ENCODE data around the gene TYW3. TPM values are rescaled to one million over a fixed set of nuclear protein-coding genes. Genes with fewer than 3 reads are reported as not detected.

Gene TYW3
- total RNA-seq, 1 experiment from 2014 or later = 33.9 TPM

- ChIA-PET POLR2A (ENCODE audit: low non-redundant PET) (no interaction called here), CTCF (no interaction called here)
- BruUV-seq (replicated peaks) = no TSS peak
- H3K36me3 ChIP-seq (ENCODE audit: insufficient read depth, low read length, poor library complexity, severe bottlenecking) = peaks cover 12% of the 10 kb centered on the region
- H3K9me3 ChIP-seq (ENCODE audit: low read depth, low read length, poor library complexity, severe bottlenecking) = no peaks in the 10 kb centered on the region
- intact Hi-C loops (cut with micrococcal nuclease; ENCODE audit: unreplicated experiment) = no loop called here
- no peak overlapping the region for H3K27ac ChIP-seq (ENCODE audit: low read depth, low read length, poor library complexity, severe bottlenecking)
- TF ChIP-seq CTCF (conservative IDR thresholded peaks at IDR 0.05; ENCODE audit: low read depth, low read length) (no peak), EZH2 (IDR thresholded peaks at IDR 0.05; ENCODE audit: borderline replicate concordance, low read depth, low read length, poor library complexity, severe bottlenecking) (no peak)
- no peaks in the 10 kb centered on the region for H3K4me1 ChIP-seq (ENCODE audit: insufficient read depth, low read length, poor library complexity, severe bottlenecking)
- no peaks in the 10 kb centered on the region for H3K27me3 ChIP-seq (replicated peaks; ENCODE audit: insufficient read depth, low read depth, low read length, poor library complexity)
- DNase-seq (ENCODE audit: low spot score) = no peak
- no peak overlapping the region for H3K4me3 ChIP-seq (ENCODE audit: low read depth, low read length, poor library complexity, severe bottlenecking)
Measured at GRCh38 chr1:74713849-74714248, 19.1 kb upstream of the TYW3 start.

- Histone ChIP-seq H3K9me3 (ENCODE audit: low read depth, low read length, poor library complexity, severe bottlenecking) (no peaks in the 10 kb centered on the region), H3K27ac (ENCODE audit: low read depth, low read length, poor library complexity, severe bottlenecking) (no peak overlapping the region), H3K4me1 (ENCODE audit: insufficient read depth, low read length, poor library complexity, severe bottlenecking) (no peaks in the 10 kb centered on the region), H3K27me3 (replicated peaks; ENCODE audit: insufficient read depth, low read depth, low read length, poor library complexity) (no peaks in the 10 kb centered on the region), H3K36me3 (ENCODE audit: insufficient read depth, low read length, poor library complexity, severe bottlenecking) (peaks cover 16% of the 10 kb centered on the region), H3K4me3 (ENCODE audit: low read depth, low read length, poor library complexity, severe bottlenecking) (no peak overlapping the region)
- intact Hi-C loops (cut with micrococcal nuclease; ENCODE audit: unreplicated experiment) = no loop called here
- POLR2A ChIA-PET (ENCODE audit: low non-redundant PET) = no interaction called here
- DNase-seq (ENCODE audit: low spot score) = no peak
- CTCF ChIA-PET = no interaction called here
- no TSS peak for BruUV-seq (replicated peaks)
- TF ChIP-seq EZH2 (IDR thresholded peaks at IDR 0.05; ENCODE audit: borderline replicate concordance, low read depth, low read length, poor library complexity, severe bottlenecking) (no peak), CTCF (conservative IDR thresholded peaks at IDR 0.05; ENCODE audit: low read depth, low read length) (no peak)
Measured at GRCh38 chr1:74714429-74715235, 18.3 kb upstream of the TYW3 start.

- CTCF ChIA-PET = no interaction called here
- Histone ChIP-seq H3K9me3 (ENCODE audit: low read depth, low read length, poor library complexity, severe bottlenecking) (no peaks in the 10 kb centered on the region), H3K36me3 (ENCODE audit: insufficient read depth, low read length, poor library complexity, severe bottlenecking) (peaks cover 20% of the 10 kb centered on the region), H3K4me1 (ENCODE audit: insufficient read depth, low read length, poor library complexity, severe bottlenecking) (no peaks in the 10 kb centered on the region), H3K4me3 (ENCODE audit: low read depth, low read length, poor library complexity, severe bottlenecking) (no peak overlapping the region), H3K27me3 (replicated peaks; ENCODE audit: insufficient read depth, low read depth, low read length, poor library complexity) (no peaks in the 10 kb centered on the region), H3K27ac (ENCODE audit: low read depth, low read length, poor library complexity, severe bottlenecking) (no peak overlapping the region)
- TF ChIP-seq CTCF (conservative IDR thresholded peaks at IDR 0.05; ENCODE audit: low read depth, low read length) = no peak
- no peak for TF ChIP-seq EZH2 (IDR thresholded peaks at IDR 0.05; ENCODE audit: borderline replicate concordance, low read depth, low read length, poor library complexity, severe bottlenecking)
- no TSS peak for BruUV-seq (replicated peaks)
- DNase-seq (ENCODE audit: low spot score) = no peak
- POLR2A ChIA-PET (ENCODE audit: low non-redundant PET) = no interaction called here
- intact Hi-C loops (cut with micrococcal nuclease; ENCODE audit: unreplicated experiment) = no loop called here
Measured at GRCh38 chr1:74715236-74715502, 17.8 kb upstream of the TYW3 start.
